Neutrophil (primary cell): ENCODE data around the gene EPHB3.

Experiments
- H3K27ac ChIP-seq: fragments of 200-600 bp; sonication (generic); 2 replicates; pipeline ENCODE4 v1.5.1; 2016; ENCODE audit warnings: mild to moderate bottlenecking, moderate library complexity
- H3K27me3 ChIP-seq: fragments of 200-600 bp; sonication (generic); 2 replicates; pipeline ENCODE4 v1.6.0; 2016; ENCODE audit warnings: mild to moderate bottlenecking
- H3K36me3 ChIP-seq: fragments of 200-600 bp; sonication (generic); 2 replicates; pipeline ENCODE4 v1.5.1; 2017
- H3K4me1 ChIP-seq, 2 experiments: fragments of 200-600 bp in 1 of 2; sonication (generic) in 1 of 2; 1 replicate in 1 of 2; 2 replicates in 1 of 2; pipeline versions ENCODE4 v1.5.1 to v1.6.1; 2013 to 2016; ENCODE audit warnings: low read depth in 1 of 2, low read length in 1 of 2, mild to moderate bottlenecking in 1 of 2, moderate library complexity in 1 of 2; ENCODE audit not compliant: control insufficient read depth in 1 of 2, insufficient read depth in 1 of 2
- H3K4me3 ChIP-seq, 2 experiments: fragments of 200-600 bp in 1 of 2; sonication (generic) in 1 of 2; 1 replicate in 1 of 2; 2 replicates in 1 of 2; pipeline ENCODE4 v1.5.1; 2013 to 2016; ENCODE audit warnings: low read depth in 1 of 2, low read length in 1 of 2, mild to moderate bottlenecking in 1 of 2, moderate library complexity in 1 of 2
- H3K9me3 ChIP-seq: fragments of 200-600 bp; sonication (generic); 2 replicates; pipeline ENCODE4 v1.5.1; 2016
- CTCF ChIP-seq: fragments of 200-600 bp; sonication (generic); IDR thresholded peaks from 2 replicates; pipeline ENCODE4 v1.5.1; 2016; ENCODE audit warnings: antibody characterized with exemption

The EPHB3 gene

GRCh38 chr3:184562878-184563560, 1.4 kb downstream of the EPHB3 start:
- Histone ChIP-seq H3K4me3 (no peak overlapping the region), H3K36me3 (no peaks in the 10 kb centered on the region)

GRCh38 chr3:184563561-184563925, 2.0 kb downstream of the EPHB3 start:
- H3K4me1 ChIP-seq: peaks cover 13 to 17% of the 10 kb centered on the region in 2 experiments
- no peak overlapping the region for H3K27ac ChIP-seq
- peaks cover 100% of the 10 kb centered on the region for H3K27me3 ChIP-seq
- TF ChIP-seq CTCF: no peak
- no peak overlapping the region for H3K4me3 ChIP-seq
- no peaks in the 10 kb centered on the region for H3K36me3 ChIP-seq
- H3K9me3 ChIP-seq: no peaks in the 10 kb centered on the region

More at GRCh38 chr3:184562878-184563560, 1.4 kb downstream of the EPHB3 start:
- Histone ChIP-seq H3K9me3 (no peaks in the 10 kb centered on the region), H3K27ac (no peak overlapping the region), H3K4me1 (peaks cover 13 to 16% of the 10 kb centered on the region in 2 experiments), H3K27me3 (peaks cover 100% of the 10 kb centered on the region)
- no peak for TF ChIP-seq CTCF

- no peaks in the 10 kb centered on the region for H3K9me3 ChIP-seq
- no peak overlapping the region for H3K27ac ChIP-seq
- H3K27me3 ChIP-seq: peaks cover 100% of the 10 kb centered on the region
- no peak overlapping the region for H3K4me3 ChIP-seq
- H3K36me3 ChIP-seq: no peaks in the 10 kb centered on the region
- TF ChIP-seq CTCF: no peak
- H3K4me1 ChIP-seq: peaks cover 13 to 23% of the 10 kb centered on the region in 2 experiments
Measured at GRCh38 chr3:184563941-184564684, 2.5 kb downstream of the EPHB3 start.

GRCh38 chr3:184564685-184565385, 3.2 kb downstream of the EPHB3 start:
- Histone ChIP-seq H3K4me1 (peaks cover 19 to 29% of the 10 kb centered on the region in 2 experiments), H3K4me3 (no peak overlapping the region), H3K36me3 (no peaks in the 10 kb centered on the region), H3K9me3 (no peaks in the 10 kb centered on the region), H3K27me3 (peaks cover 100% of the 10 kb centered on the region), H3K27ac (no peak overlapping the region)
- TF ChIP-seq CTCF: no peak

- no peaks in the 10 kb centered on the region for H3K9me3 ChIP-seq
- no peak overlapping the region for H3K27ac ChIP-seq
- H3K36me3 ChIP-seq: no peaks in the 10 kb centered on the region
- no peak overlapping the region for H3K4me3 ChIP-seq
- H3K27me3 ChIP-seq: peaks cover 100% of the 10 kb centered on the region
- no peak for TF ChIP-seq CTCF
- H3K4me1 ChIP-seq: peaks cover 17 to 27% of the 10 kb centered on the region in 2 experiments
Measured at GRCh38 chr3:184565421-184566211, 4.0 kb downstream of the EPHB3 start.
